HEK293 (cell line): ENCODE data around the gene PCMT1.

ENCODE experiments used
- CTCF ChIA-PET: fragments of 350-600 bp; formaldehyde crosslinking; extraction: SDS; loops from one replicate; lab custom pipeline; 2021; ENCODE audit warnings: antibody characterized with exemption; lab: Yijun Ruan, JAX
- POLR2A ChIA-PET: fragments of 300-600 bp; formaldehyde crosslinking; extraction: SDS; loops from one replicate; lab custom pipeline; 2020; ENCODE audit warnings: antibody characterized with exemption, inconsistent platforms; lab: Yijun Ruan, JAX
- H3K27ac ChIP-seq: fragments of 200-500 bp; sonication (Bioruptor generic); 2 replicates; pipeline ENCODE4 v1.5.1; 2014; ENCODE audit warnings: low read depth, low read length, control low read depth, inconsistent platforms; ENCODE audit errors: extremely low read depth
- H3K36me3 ChIP-seq, 2 experiments: fragments of 200-500 bp in 1 of 2; sonication (Bioruptor generic) in 1 of 2; 1 replicate in 1 of 2; 2 replicates in 1 of 2; pipeline ENCODE4 v1.5.1; 2014 to 2017; ENCODE audit warnings: inconsistent platforms in 2 of 2, low read length in 2 of 2; ENCODE audit not compliant: control insufficient read depth in 2 of 2, insufficient read depth in 1 of 2
- H3K4me1 ChIP-seq: fragments of 200-500 bp; sonication (Bioruptor generic); 2 replicates; pipeline ENCODE4 v1.5.1; 2014; ENCODE audit warnings: mild to moderate bottlenecking, low read length, inconsistent platforms; ENCODE audit not compliant: control insufficient read depth, insufficient read depth
- H3K4me3 ChIP-seq: 2 replicates; pipeline ENCODE4 v1.5.1; 2011; ENCODE audit warnings: low read depth, mild to moderate bottlenecking, control low read depth, low read length, moderate library complexity
- H3K9me3 ChIP-seq: fragments of 200-500 bp; sonication (Bioruptor generic); 2 replicates; pipeline ENCODE4 v1.5.1; 2014; ENCODE audit warnings: low read depth, low read length, inconsistent platforms; ENCODE audit not compliant: control insufficient read depth, insufficient read depth
- KLF1 ChIP-seq: fragments of 450-650 bp; formaldehyde crosslinking; IDR thresholded peaks from 2 replicates; pipeline ENCODE4 v1.5.1; 2016; ENCODE audit warnings: missing biosample characterization, missing genetic modification characterization
- KLF17 ChIP-seq: fragments of 450-650 bp; formaldehyde crosslinking; IDR thresholded peaks from 2 replicates; pipeline ENCODE4 v1.5.1; 2016; ENCODE audit warnings: missing biosample characterization, missing genetic modification characterization
- OVOL3 ChIP-seq: fragments of 450-650 bp; formaldehyde crosslinking; IDR thresholded peaks from 2 replicates; pipeline ENCODE4 v1.5.1; 2016; ENCODE audit warnings: missing biosample characterization, missing genetic modification characterization
- PRDM4 ChIP-seq: fragments of 450-650 bp; formaldehyde crosslinking; IDR thresholded peaks from 2 replicates; pipeline ENCODE4 v1.5.1; 2017; ENCODE audit warnings: missing biosample characterization, missing genetic modification characterization
- RBAK ChIP-seq: fragments of 450-650 bp; formaldehyde crosslinking; IDR thresholded peaks from 2 replicates; pipeline ENCODE4 v1.5.1; 2016; ENCODE audit warnings: missing biosample characterization, missing genetic modification characterization
- ZBTB10 ChIP-seq: fragments of 450-650 bp; formaldehyde crosslinking; IDR thresholded peaks from 2 replicates; pipeline ENCODE4 v1.5.1; 2016; ENCODE audit warnings: missing biosample characterization, missing genetic modification characterization
- ZBTB44 ChIP-seq: fragments of 450-650 bp; IDR thresholded peaks from 2 replicates; pipeline ENCODE4 v1.5.1; 2018; ENCODE audit warnings: missing biosample characterization, mild to moderate bottlenecking, missing genetic modification characterization
- ZFP69B ChIP-seq: fragments of 450-650 bp; formaldehyde crosslinking; IDR thresholded peaks from 2 replicates; pipeline ENCODE4 v1.5.1; 2016; ENCODE audit warnings: missing biosample characterization, missing genetic modification characterization
- ZNF140 ChIP-seq: fragments of 450-650 bp; formaldehyde crosslinking; IDR thresholded peaks from 2 replicates; pipeline ENCODE4 v1.5.1; 2016; ENCODE audit warnings: missing biosample characterization, missing genetic modification characterization
- ZNF239 ChIP-seq: fragments of 450-650 bp; formaldehyde crosslinking; IDR thresholded peaks from 2 replicates; pipeline ENCODE4 v1.5.1; 2016; ENCODE audit warnings: missing biosample characterization, missing genetic modification characterization
- ZNF248 ChIP-seq: fragments of 450-650 bp; formaldehyde crosslinking; IDR thresholded peaks from 2 replicates; pipeline ENCODE4 v1.5.1; 2017; ENCODE audit warnings: missing biosample characterization, missing genetic modification characterization
- ZNF335 ChIP-seq: fragments of 450-650 bp; formaldehyde crosslinking; conservative IDR thresholded peaks from 2 replicates; pipeline ENCODE4 v1.5.1; 2016; ENCODE audit warnings: missing biosample characterization, missing genetic modification characterization
- ZNF394 ChIP-seq: fragments of 450-650 bp; formaldehyde crosslinking; IDR thresholded peaks from 2 replicates; pipeline ENCODE4 v1.5.1; 2016; ENCODE audit warnings: missing biosample characterization, missing genetic modification characterization, mild to moderate bottlenecking, moderate library complexity, borderline replicate concordance
- ZNF560 ChIP-seq: fragments of 450-650 bp; formaldehyde crosslinking; IDR thresholded peaks from 2 replicates; pipeline ENCODE4 v1.5.1; 2017; ENCODE audit warnings: missing biosample characterization, missing genetic modification characterization, borderline replicate concordance
- ZNF624 ChIP-seq: fragments of 450-650 bp; formaldehyde crosslinking; IDR thresholded peaks from 2 replicates; pipeline ENCODE4 v1.5.1; 2017; ENCODE audit warnings: missing biosample characterization, missing genetic modification characterization
- ZNF660 ChIP-seq: fragments of 450-650 bp; IDR thresholded peaks from 2 replicates; pipeline ENCODE4 v1.5.1; 2018; ENCODE audit warnings: missing biosample characterization, mild to moderate bottlenecking, missing genetic modification characterization
- ZNF704 ChIP-seq: fragments of 450-650 bp; formaldehyde crosslinking; IDR thresholded peaks from 2 replicates; pipeline ENCODE4 v1.5.1; 2016; ENCODE audit warnings: missing biosample characterization, missing genetic modification characterization
- ZSCAN30 ChIP-seq: fragments of 450-650 bp; IDR thresholded peaks from 2 replicates; pipeline ENCODE4 v1.5.1; 2018; ENCODE audit warnings: missing biosample characterization, mild to moderate bottlenecking, missing genetic modification characterization, moderate library complexity

Gene PCMT1

GRCh38 chr6:149856256-149856994, 106.9 kb downstream of the PCMT1 start (continued):
- TF ChIP-seq ZFP69B (no peak), ZNF624 (no peak), PRDM4 (no peak)

- Histone ChIP-seq H3K4me1 (peaks cover 58% of the 10 kb centered on the region), H3K27ac (no peak overlapping the region), H3K36me3 (peaks cover 0 to 4% of the 10 kb centered on the region in 2 experiments; a peak in 2 of 3 replicates), H3K4me3 (no peak overlapping the region), H3K9me3 (no peaks in the 10 kb centered on the region)
- CTCF ChIA-PET: interaction anchor here (1.1 to 3.5 kb wide), 6 partner anchors 10 to 425 kb away, joined by 3 to 17 read pairs (median 8); no protein-coding TSS in a partner anchor
- TF ChIP-seq ZBTB10 (tag by site-specific recombination) (no peak), ZNF560 (tag by site-specific recombination) (no peak), RBAK (tag by site-specific recombination) (no peak), ZNF394 (no peak), ZNF660 (tag by site-specific recombination) (no peak), KLF17 (tag by site-specific recombination) (no peak), ZNF248 (tag by site-specific recombination) (no peak), ZNF335 (tag by site-specific recombination) (no peak), KLF1 (no peak), ZNF140 (tag by site-specific recombination) (no peak), OVOL3 (tag by site-specific recombination) (no peak), ZNF704 (tag by site-specific recombination) (no peak), ZSCAN30 (tag by site-specific recombination) (no peak), ZNF239 (tag by site-specific recombination) (no peak), ZBTB44 (tag by site-specific recombination) (no peak)
- POLR2A ChIA-PET: no interaction called here
These were observed 108.0 kb downstream of the PCMT1 start for GRCh38 chr6:149857541-149857940.
